ENCODE data around the gene UBE2D2. TPM values are rescaled to one million over a fixed set of nuclear protein-coding genes. Genes with fewer than 3 reads are reported as not detected.

Gene UBE2D2
- total RNA-seq, 1 experiment from 2014 or later = 187 TPM

GRCh38 chr5:139676406-139676805 is 115.3 kb downstream of the UBE2D2 start:
- H3K27me3 Mint-ChIP-seq (ENCODE audit: unreplicated experiment) = no peaks in the 10 kb centered on the region
- H3K27ac Mint-ChIP-seq (ENCODE audit: unreplicated experiment) = peak overlapping the region; percentile 10
- no peaks in the 10 kb centered on the region for H3K9me3 Mint-ChIP-seq (ENCODE audit: low read depth, unreplicated experiment)
- no peak overlapping the region for H3K4me3 Mint-ChIP-seq (ENCODE audit: low read depth, unreplicated experiment)
- CTCF ChIA-PET = no interaction called here
- peaks cover 23% of the 10 kb centered on the region for H3K36me3 Mint-ChIP-seq (ENCODE audit: insufficient read depth, unreplicated experiment)
- intact Hi-C loops (cut with micrococcal nuclease; ENCODE audit: unreplicated experiment) = no loop called here
- no peak for DNase-seq
- TF ChIP-seq CTCF (IDR thresholded peaks at IDR 0.05; ENCODE audit: unreplicated experiment) = no peak
- peaks cover 29% of the 10 kb centered on the region for H3K4me1 Mint-ChIP-seq (ENCODE audit: low read depth, unreplicated experiment)
- BruUV-seq (replicated peaks) = no TSS peak

GRCh38 chr5:139676951-139677735 is 116.0 kb downstream of the UBE2D2 start:
- Mint-ChIP-seq H3K4me3 (ENCODE audit: low read depth, unreplicated experiment) (no peak overlapping the region), H3K27me3 (ENCODE audit: unreplicated experiment) (no peaks in the 10 kb centered on the region), H3K36me3 (ENCODE audit: insufficient read depth, unreplicated experiment) (peaks cover 31% of the 10 kb centered on the region), H3K9me3 (ENCODE audit: low read depth, unreplicated experiment) (no peaks in the 10 kb centered on the region), H3K4me1 (ENCODE audit: low read depth, unreplicated experiment) (peaks cover 22% of the 10 kb centered on the region), H3K27ac (ENCODE audit: unreplicated experiment) (peak overlapping the region; percentile 10)
- TF ChIP-seq CTCF (IDR thresholded peaks at IDR 0.05; ENCODE audit: unreplicated experiment) = no peak
- no TSS peak for BruUV-seq (replicated peaks)
- CTCF ChIA-PET = interaction anchor here (0.6 to 1.6 kb wide), 7 partner anchors 13 to 179 kb away, joined by 4 to 9 read pairs (median 6); partner anchors contain the start of gene CXXC5
- DNase-seq = no peak
- intact Hi-C loops (cut with micrococcal nuclease; ENCODE audit: unreplicated experiment) = no loop called here

Other genes starting within 250 kb of the UBE2D2 start
- 73.0 and 81.2 TPM in 2 replicates for gene PAIP2, start 219.5 kb upstream of the UBE2D2 start, total RNA-seq (2022)
- 0.80 and 2.8 TPM in 2 replicates for gene SLC23A1, start 178.0 kb upstream of the UBE2D2 start, total RNA-seq (2022)
- gene MZB1, start 171.4 kb upstream of the UBE2D2 start, total RNA-seq (2022) = 0.24 TPM in 1 of 2 replicates, not detected in the other
- 1.9 and 2.4 TPM in 2 replicates for gene PROB1, start 166.2 kb upstream of the UBE2D2 start, total RNA-seq (2022)
- gene SPATA24, start 157.2 kb upstream of the UBE2D2 start, total RNA-seq (2022) = 5.1 and 6.8 TPM in 2 replicates
- 6.7 and 9.8 TPM in 2 replicates for gene DNAJC18, start 121.8 kb upstream of the UBE2D2 start, total RNA-seq (2022)
- gene ECSCR, start 98.6 kb upstream of the UBE2D2 start, total RNA-seq (2022) = not detected in 2 replicates
- not detected in 2 replicates for gene SMIM33, start 90.3 kb upstream of the UBE2D2 start, total RNA-seq (2022)
- 34.1 and 79.6 TPM in 2 replicates for gene STING1, start 78.6 kb upstream of the UBE2D2 start, total RNA-seq (2022)
- 64.1 and 69.1 TPM in 2 replicates for gene CXXC5, start 87.0 kb downstream of the UBE2D2 start, total RNA-seq (2022)
- gene PSD2, start 234.5 kb downstream of the UBE2D2 start, total RNA-seq (2022) = not detected in 2 replicates

Data from Calu3 (cell line).